ENCODE results near the gene CX3CL1.
"Not testable (repeated sequence)": the region's sequence is repeated elsewhere in the genome, so short reads cannot be mapped to it uniquely, and the experiment has no call there.

CX3CL1 gene

DNA sequence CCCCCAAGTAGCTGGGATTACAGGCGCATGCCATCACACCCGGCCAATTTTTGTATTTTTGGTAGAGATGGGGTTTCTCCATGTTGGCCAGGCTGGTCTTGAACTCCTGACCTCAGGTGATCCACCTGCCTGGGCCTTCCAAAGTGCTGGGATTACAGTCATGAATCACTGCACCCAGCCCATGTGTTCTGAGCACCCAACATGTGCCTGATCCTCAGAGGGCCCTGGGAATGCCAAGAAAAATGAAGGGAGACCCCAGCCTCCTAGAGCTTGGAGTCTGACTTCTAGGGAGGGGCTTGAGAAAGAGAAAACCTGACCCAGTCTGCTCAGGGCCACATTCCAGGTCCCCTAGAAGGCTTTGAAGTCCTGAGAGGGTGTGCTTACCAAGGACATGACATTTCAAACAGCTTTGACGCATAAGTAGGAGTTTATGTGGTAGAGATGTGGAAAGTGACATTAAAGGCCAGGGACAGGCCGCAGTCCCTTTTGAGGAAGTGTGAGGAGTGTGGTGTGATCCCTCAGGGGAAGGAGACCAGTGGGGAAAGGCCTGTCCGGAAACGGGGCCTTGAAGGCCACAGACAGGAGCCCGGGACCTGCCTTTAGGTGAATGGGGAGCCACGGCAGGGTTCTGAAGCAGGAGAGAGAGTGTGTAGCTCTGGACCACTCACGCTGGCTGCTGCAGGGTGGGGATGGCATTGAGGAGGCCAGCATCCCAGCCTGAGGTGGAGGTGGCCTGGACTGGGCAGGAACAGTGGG, 14.8 kb upstream of the CX3CL1 start:
- DNase-seq (ENCODE audit: low read depth), result no peak

DNA sequence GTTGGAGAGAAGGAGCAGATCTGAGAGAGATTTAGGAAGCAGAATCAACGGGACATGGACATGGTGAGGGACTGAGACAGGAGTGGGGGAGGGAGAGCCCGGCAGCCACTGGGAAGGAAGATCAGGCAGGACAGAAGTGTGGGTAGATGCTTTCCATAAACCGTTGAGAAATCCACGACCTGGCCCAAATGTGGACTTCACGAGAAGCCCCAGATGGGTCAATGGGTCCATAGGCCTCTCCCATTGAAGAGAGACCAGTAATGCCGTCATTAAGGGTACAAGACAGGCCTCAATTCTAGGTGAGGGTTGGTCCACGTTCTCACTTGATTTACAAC, 14.2 kb upstream of the CX3CL1 start:
- DNase-seq (ENCODE audit: low read depth), result no peak

DNA sequence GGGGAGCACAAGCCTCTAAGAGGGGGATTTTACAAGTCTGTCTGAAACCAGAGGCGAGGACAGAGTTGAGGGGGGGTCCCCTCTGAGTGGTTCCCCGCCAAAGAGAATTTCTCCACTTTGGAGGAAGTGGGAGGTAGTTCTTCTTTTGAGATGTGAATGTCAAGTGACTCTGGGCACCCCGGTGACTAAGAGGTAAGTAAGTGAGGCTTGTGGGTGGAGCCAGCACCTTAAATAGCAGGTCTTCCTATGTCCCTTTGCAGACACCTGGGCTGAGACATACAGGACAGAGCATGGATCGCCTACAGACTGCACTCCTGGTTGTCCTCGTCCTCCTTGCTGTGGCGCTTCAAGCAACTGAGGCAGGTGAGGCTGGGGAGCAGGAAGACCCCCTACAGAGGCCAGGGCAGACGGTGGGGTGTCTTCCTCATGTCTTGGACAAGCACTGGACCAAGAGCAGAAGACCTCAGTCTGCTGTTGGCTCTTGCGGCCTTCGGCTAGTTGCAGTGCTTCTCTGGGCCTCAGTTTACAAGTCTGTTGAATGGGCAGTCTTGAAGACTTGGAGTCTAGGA, 13.7 kb upstream of the CX3CL1 start, which contains the start of gene CCL22:
CCL22 (plus strand) TSS at position 257 of the 569 bp plus-strand sequence; CDS start at position 291, 34 bp downstream.
- DNase-seq (ENCODE audit: low read depth), result no peak

DNA sequence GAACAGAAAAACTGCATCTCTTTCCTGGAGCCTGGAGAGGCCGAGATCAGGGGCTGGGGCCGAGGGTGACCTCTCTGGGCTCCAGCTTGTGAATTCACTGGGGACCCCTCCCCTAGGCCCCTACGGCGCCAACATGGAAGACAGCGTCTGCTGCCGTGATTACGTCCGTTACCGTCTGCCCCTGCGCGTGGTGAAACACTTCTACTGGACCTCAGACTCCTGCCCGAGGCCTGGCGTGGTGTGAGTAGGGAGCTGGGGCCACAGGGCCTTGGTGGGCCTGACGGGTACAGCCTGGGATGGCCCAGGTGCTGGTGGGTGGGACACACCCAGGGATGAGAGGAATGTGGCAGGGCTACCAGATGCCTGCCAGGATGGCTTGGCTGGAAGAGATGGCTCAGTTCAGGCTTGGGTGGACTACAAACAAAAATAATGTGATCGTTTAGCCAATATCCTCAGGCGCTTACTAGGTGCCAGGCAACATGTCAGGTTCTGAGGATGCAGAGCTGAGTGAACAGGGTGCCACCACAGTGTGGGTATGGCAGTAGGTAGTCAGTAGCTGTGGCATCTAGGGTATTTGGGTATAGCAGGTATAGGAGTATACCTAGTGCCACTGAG, 11.9 kb upstream of the CX3CL1 start:
- no peak for DNase-seq (ENCODE audit: low read depth)

DNA sequence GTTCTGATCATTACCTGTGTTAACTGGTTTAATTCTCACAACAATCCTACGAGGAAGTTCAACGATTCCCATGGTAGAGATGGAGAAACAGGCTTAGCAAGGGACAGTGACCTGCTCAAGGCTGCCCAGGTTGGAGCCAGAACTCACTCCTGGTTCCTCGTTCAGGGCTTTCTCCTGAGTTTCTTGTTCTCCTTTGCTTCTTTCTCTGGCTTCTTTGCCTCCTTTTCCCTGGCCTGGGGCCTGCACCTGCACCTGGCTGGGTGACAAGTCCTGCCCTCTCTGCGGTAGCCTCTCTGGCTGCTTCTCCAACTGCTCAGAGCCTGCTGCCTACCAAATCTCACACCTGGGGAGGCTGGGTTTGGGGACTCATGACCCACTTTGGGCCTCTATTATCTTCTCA, 10.9 kb upstream of the CX3CL1 start:
- no peak for DNase-seq (ENCODE audit: low read depth)

DNA sequence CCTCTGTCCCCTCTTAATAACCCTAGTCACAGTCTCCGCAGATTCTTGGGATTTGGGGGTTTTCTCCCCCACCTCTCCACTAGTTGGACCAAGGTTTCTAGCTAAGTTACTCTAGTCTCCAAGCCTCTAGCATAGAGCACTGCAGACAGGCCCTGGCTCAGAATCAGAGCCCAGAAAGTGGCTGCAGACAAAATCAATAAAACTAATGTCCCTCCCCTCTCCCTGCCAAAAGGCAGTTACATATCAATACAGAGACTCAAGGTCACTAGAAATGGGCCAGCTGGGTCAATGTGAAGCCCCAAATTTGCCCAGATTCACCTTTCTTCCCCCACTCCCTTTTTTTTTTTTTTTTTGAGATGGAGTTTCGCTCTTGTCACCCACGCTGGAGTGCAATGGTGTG, 8.1 kb upstream of the CX3CL1 start:
- DNase-seq (ENCODE audit: low read depth), result no peak

DNA sequence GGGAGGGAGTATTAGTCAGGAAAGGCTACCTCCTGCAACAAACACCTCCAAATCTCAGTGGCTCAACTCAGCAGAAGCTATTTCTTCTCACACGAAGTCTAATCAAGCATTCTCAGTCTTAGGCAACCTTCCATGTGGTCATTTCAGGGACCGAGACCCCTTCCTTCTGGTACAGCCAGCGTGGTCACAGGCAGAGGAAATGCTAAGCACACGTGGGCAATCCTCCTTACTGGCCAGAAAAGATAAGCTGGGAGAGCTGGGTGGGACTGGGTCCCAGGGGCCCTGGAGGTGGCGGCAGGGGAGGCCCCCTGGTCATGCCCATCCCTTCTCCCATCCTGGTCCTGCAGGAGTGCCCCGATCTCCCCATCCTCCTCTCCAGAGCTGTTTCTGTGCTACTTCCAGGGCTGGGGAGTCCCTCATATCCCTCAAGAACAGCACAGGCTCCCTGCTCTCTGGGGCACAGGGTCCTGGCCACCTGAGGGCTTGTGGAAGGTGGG, 5.7 kb upstream of the CX3CL1 start:
- DNase-seq (ENCODE audit: low read depth), result no peak

DNA sequence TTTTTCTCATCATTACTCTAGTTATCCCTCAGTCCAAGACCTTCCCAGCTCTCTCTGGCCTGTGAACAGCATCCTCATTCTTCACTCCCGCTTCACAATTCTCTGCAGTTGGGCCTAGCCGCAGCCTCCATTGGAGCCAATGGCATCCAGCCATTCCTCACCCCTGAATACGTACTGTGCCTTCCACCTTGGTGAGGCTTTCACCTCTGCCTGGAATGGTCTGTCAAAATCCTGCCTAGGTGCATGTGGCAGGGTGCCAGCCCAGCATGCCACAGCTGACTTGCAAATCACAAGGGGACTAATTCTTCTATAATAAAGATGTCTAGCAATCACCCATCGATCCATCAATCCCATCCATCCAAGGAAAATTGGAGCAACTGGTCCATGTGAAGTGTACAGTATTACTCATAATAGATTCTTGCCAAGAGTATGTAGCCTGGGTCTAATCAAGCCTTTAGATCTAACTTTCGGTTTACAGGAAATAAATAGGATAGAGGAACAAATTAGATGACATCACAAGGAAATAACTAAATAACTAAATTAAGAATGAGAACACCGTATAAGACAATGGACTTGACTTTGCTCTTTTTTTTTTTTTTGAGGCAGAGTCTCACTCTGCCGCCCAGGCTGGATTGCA, 5.1 kb upstream of the CX3CL1 start:
- DNase-seq (ENCODE audit: low read depth), result no peak

DNA sequence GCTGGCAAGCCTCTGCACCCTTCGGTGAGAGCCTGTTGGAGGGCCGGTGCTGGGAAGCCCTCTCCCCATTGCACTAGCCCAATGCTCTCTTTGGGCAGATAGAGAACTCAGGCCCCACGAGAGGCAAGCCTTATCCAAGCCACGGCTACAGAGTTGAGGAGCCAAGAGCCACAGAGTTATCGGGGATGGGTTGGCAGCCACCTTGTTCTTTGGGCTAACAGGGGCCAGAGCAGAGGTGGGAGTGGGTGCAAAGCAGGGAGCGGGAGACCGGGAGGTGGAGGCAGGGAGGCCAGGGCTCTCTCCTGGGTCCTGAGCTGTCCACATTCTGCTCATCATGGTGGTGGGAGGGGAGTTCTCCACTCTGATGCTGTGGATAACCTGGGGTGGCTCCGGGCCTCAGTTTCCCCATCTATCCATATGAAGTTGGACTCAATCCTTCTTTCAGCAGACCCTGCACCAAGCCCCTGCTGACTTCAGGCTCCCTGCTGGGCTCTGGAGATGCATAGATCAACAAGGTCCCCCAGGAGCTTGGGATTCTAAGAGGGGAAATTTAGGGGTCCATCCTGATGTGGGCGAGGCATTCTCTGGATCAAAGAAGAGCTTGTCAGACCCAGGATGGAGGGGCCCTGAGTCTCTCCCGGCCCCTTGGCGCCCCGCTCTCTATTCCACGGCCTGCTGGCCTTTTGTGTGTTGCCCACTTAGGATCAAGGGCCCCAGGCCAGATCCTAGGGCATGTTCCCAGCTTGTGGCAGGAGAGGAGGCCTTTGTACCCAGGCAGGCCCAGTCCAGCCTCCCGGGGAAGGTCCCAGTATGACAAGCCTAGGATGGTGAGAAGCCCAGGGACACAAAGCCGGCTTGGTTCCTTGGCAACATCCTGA, 557 bp upstream of the CX3CL1 start:
- no peak for DNase-seq (ENCODE audit: low read depth)

DNA sequence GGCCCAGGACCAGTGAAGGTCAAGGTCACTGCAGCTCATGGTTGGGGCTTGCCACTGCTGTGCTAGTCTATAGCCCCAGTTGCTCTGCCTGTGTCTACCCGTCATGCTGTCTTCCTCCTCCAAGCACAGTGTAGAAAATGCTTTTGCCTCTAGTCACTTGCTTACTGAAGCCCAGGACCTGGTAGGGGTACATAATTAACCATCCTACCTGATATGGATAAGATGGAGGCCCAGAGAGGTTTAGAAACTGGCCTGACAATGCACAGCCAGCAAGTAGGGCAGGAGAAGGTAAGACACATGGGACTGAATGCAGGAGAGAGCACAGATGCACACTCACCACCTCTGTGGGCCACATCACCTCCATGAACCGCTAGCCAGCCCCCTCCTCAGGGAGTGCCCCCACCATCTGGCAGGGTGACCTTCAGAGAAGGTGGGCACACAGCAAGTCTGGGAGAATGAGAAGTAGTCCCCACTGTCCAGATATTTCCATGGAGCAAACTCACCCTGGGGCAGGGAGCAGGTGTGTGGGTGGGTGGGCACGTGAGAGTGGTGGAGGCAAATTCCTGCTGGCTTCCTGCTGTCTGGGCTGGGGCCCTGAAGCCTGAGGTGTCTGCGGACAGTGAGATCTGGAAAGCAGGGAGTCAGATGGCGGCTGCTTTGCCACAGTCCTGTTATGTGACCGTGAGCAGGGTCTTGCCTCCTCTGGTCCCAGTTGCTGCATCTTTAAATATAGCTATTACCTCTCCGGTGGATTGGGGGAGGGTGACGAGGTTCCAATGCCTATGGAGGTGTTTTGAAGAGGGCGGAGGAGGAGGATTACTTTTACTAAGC, 1.0 kb downstream of the CX3CL1 start:
- DNase-seq (ENCODE audit: low read depth), result no peak

DNA sequence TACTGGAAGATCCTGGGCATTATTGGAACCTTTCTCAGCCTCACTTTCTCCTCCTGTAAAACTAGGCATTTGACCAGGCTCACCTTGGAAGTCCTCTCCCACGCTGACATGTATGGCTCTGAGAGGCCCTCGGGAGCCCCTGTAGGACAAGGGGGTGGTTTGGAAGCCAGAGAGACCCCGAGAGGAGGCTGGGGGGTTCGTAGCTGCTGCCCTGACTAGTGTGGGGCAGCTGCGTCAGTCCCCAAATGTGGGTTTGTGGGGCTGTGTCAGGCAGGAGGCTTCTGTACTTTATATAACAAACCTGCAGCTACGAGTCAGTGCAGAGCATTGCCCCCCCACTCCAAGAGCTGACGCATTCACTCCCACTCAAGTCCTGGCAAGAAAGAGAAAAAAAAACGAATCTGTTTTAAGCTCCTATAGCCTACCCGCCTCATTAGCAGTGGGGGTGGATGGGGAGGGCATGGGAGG, 1.8 kb downstream of the CX3CL1 start:
- no peak for DNase-seq (ENCODE audit: low read depth)

DNA sequence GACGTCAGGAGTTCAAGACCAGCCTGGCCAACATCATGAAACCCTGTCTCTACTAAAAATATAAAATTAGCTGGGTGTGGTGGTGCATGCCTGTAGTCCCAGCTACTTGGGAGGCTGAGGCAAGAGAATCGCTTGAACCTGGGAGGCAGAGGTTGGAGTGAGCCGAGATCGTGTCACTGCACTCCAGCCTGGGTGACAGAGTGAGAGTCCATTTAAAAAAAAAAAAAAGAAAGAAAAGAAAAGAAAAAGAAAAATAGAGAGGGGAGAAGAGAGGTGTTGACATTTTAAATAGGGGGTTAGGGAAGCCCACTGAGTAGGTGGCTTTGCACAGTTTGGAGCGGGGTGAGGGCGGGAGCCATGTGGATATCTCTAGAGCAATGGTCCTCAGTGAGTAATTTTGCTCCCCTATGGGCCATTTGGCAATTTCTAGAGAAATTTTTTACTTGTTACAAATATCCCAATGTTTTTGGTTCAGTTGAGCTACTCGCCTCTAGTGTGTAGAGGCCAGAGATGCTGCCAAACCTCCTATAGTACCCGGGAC, 2.7 kb downstream of the CX3CL1 start:
- not testable (repeated sequence) for DNase-seq (ENCODE audit: low read depth)

DNA sequence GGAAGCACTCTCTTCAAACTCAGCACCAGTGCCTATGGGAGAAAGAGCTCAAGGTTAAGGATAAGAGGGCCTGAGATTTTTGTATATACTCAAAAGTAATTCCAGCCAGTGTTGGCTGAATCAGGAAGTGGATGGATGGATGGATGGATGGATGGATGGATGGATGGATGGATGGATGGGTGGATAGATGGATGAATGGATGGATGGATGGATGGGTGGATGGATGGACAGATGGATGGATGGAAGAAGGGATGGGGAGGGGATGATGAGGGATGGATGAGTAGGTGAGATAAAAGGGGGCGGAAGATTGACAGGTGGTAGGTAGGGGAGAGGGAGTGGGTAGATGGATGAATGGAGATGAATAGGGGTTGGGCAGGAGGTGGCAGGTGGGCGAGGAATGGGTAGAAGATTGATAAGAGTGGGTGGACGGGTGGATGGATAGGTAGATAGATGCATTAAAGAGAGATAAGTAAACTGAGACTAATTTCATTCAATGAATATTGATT, 4.1 kb downstream of the CX3CL1 start:
- DNase-seq (ENCODE audit: low read depth), result no peak

DNA sequence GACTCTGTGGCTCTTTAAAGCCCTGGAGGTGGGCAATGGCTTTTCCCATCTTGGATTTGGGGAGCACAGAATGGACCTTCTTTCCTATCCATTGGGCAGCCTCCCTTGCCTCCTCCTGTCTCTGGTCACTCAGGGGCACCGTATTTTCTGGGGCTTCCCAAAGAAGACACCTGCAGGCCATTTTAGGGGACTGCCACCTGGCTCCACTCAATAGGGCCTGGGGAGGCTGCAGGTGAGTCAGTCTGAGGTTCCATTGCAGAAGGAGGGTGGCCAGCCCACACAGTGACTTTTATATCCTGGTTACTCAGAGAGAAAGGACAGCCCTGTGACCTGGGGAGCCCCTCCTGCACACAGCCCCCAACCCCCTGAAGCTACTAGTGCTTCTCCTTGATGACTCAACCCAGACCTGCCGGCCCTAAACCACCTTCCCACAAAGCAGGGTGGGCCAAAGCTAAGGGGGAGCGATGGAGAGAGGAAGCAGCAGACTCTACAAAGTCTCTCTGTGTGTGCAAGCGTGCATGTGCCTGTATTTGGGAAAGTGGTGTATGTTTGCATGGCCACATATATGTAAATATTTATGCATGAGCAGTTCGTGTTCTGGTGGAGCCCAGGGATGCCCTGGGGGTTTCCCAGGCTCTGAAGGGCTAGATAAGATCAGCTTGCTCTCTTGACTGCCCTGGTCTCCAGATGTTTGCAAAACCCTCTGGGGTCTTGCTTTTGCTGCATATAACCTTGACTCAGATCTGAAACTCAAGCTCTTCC, 5.0 kb downstream of the CX3CL1 start:
- no peak for DNase-seq (ENCODE audit: low read depth)

DNA sequence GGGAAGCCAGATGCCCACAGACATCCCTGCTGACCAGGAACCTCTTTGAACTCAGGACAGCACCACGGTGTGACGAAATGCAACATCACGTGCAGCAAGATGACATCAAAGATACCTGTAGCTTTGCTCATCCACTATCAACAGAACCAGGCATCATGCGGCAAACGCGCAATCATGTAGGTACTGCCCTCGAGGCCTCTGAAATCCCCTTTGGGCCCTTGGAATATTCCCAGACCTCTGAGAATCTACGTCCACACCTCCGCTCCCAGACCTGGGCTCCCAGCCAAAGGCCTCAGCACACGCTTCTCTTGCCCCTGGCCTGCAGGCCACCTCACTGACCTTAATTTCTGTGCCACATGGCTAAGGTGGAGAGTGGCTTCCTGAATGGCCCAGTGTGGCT, 7.3 kb downstream of the CX3CL1 start:
- DNase-seq (ENCODE audit: low read depth), result no peak

DNA sequence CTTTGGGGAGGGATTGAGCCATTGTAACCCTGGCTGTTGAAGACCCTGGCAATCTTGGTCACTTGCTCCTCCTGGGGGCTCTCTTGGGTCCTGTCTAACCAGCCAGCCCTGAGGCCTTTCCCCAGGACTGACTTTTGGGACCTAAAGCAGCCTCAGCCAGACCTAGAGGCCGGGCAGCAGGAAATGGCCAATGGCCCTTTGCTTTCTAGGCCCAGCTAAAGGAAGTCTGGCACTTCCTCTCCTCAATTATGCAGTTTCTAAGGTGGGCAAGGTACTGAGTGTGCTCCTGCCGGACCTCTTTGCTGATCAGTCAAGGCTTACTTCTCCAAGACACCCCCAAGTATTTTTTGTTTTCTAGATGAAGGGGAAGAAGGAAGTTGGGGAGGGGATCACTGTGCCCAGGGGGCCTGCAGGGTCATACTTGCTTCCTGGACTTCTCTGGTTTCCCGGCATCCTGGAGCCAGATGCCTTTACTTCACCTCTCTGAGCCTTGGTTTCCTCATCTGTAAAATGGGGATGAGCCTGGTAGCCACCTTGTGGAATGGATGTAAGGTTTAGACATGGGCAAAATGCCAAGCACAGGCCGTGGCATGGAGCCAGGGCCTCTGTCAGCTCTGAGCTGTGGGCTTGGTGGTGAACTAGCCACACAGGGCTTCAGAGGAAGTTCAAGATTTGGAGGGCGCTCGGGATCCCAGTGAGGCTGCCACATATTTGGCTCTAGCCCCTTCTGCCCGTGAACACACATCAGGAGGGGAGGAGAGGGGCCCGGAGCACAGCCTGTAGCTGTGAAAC, 8.6 kb downstream of the CX3CL1 start:
- no peak for DNase-seq (ENCODE audit: low read depth)

DNA sequence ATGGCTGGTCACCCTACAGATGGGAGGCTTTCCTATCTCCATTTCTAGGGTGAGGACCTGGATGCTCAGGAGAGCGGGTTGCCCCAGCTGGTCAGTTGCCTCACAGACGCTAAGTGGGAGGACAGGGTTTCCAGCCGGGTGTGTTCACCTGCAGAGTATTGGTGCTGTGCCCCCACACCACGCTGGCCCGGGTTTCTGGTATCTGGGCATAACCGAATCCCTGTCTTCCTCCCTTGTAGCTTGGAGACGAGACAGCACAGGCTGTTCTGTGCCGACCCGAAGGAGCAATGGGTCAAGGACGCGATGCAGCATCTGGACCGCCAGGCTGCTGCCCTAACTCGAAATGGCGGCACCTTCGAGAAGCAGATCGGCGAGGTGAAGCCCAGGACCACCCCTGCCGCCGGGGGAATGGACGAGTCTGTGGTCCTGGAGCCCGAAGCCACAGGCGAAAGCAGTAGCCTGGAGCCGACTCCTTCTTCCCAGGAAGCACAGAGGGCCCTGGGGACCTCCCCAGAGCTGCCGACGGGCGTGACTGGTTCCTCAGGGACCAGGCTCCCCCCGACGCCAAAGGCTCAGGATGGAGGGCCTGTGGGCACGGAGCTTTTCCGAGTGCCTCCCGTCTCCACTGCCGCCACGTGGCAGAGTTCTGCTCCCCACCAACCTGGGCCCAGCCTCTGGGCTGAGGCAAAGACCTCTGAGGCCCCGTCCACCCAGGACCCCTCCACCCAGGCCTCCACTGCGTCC, 9.7 kb downstream of the CX3CL1 start:
- no peak for DNase-seq (ENCODE audit: low read depth)

Data from fibroblast of gingiva (primary cell).